Measurements from ENCODE around the gene PARVG. TPM values are rescaled to one million over a fixed set of nuclear protein-coding genes. Genes with fewer than 3 reads are reported as not detected.
A peak's percentile ranks its signal among the peaks of the same experiment; 100 is the strongest.

The PARVG gene
- total and polyA plus RNA-seq, 2 of the 8 experiments (the other 6 are each of a cell fraction or from before 2014, with no cell fraction given), result 0.37 to 1.5 TPM

DNA sequence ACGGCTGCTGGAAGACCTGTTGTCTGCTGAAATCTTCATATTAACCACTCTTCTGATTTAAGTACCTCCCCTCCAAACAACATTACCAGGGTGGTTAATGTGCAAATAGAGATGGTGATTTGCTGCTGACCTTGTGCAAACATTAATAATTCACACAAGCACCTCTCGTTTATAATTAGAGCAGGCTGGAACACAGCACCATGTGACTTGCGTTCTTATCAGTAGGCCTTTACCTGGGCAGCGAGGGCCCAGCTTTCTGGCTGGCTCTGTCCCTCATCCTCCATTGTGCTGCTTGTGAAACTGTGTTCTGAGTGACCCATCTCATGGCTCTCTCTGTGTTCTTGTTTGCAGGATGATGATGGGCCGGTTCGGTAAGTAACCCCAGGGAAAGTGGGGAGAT lies 41.0 kb upstream of the PARVG start:
- Histone ChIP-seq H4K91ac (replicated peaks; ENCODE audit: insufficient read length, low read length) (peak overlapping the region; percentile 5), H3K18ac (ENCODE audit: extremely low read depth, low read length) (no peak overlapping the region), H3K4me3 (ENCODE audit: extremely low read depth in 1 of 4, insufficient read depth in 2 of 4, low read depth in 3 of 4, low read length in 4 of 4) (no peak overlapping the region), H3K9ac (replicated peaks in 1 of 4; ENCODE audit: extremely low read depth in 1 of 4, low read depth in 3 of 4, low read length in 3 of 4) (no peak overlapping the region), H2BK12ac (ENCODE audit: low read depth, low read length) (no peak overlapping the region), H3K9me3 (ENCODE audit: insufficient read depth in 2 of 2, low read depth in 1 of 2, low read length in 1 of 2) (peaks cover 12 to 17% of the 10 kb centered on the region in 2 experiments; a peak in 3 of 4 replicates), H3K56ac (replicated peaks; ENCODE audit: insufficient read length, low read depth, low read length) (no peak overlapping the region), H3K14ac (ENCODE audit: insufficient read length) (no peak overlapping the region), H2AFZ (ENCODE audit: low read length) (no peak overlapping the region), H3K79me1 (ENCODE audit: low read depth, low read length) (no peaks in the 10 kb centered on the region), H3K4ac (replicated peaks; ENCODE audit: insufficient read length, low read depth, low read length) (no peak overlapping the region), H3K23me2 (ENCODE audit: low read depth, low read length) (no peaks in the 10 kb centered on the region), H3K23ac (ENCODE audit: insufficient read length) (no peak overlapping the region), H4K5ac (ENCODE audit: insufficient read length, low read depth, low read length) (no peak overlapping the region), H2BK15ac (ENCODE audit: low read length) (no peak overlapping the region), H3K4me1 (replicated peaks in 1 of 4; ENCODE audit: control insufficient read depth in 3 of 4, insufficient read depth in 4 of 4, low read length in 3 of 4) (peaks cover 0 to 8% (median 8%) of the 10 kb centered on the region in 4 experiments; a peak in 3 of 7 replicates), H3K27me3 (replicated peaks in 1 of 4; ENCODE audit: control insufficient read depth in 3 of 4, extremely low read depth in 1 of 4, insufficient read depth in 3 of 4, low read length in 3 of 4) (no peaks in the 10 kb centered on the region), H2BK20ac (ENCODE audit: low read length) (no peak overlapping the region), H2AK5ac (ENCODE audit: low read depth, low read length) (no peak overlapping the region), H3K27ac (ENCODE audit: low read depth, low read length) (no peak overlapping the region), H4K20me1 (replicated peaks in 1 of 2; ENCODE audit: control insufficient read depth in 1 of 2, insufficient read depth in 2 of 2, low read length in 2 of 2) (no peaks in the 10 kb centered on the region), H3K36me3 (ENCODE audit: control insufficient read depth in 2 of 4, insufficient read depth in 4 of 4, low read length in 3 of 4) (no peaks in the 10 kb centered on the region), H3K79me2 (ENCODE audit: control insufficient read depth in 1 of 2, insufficient read depth in 2 of 2, low read length in 2 of 2) (no peaks in the 10 kb centered on the region), H2BK120ac (replicated peaks; ENCODE audit: low read depth, low read length) (no peak overlapping the region), H2BK5ac (ENCODE audit: low read depth, low read length) (no peak overlapping the region; the same call in 1 of the 2 replicates), H4K8ac (ENCODE audit: extremely low read depth, insufficient read depth, low read length) (no peak overlapping the region), H3K4me2 (ENCODE audit: insufficient read depth in 1 of 2, low read depth in 2 of 2, low read length in 2 of 2) (no peak overlapping the region)
- no peak for FAIRE-seq
- DNase-seq (ENCODE audit: low read depth in 1 of 2, low spot score in 2 of 2), result no peak
- ChIA-PET CTCF (ENCODE audit: partially characterized antibody) (interaction anchor here (0.5 to 1.4 kb wide), 2 partner anchors 15 to 24 kb away, joined by 3 read pairs; no protein-coding TSS in a partner anchor), POLR2A (ENCODE audit: partially characterized antibody) (no interaction called here)
- 94% methylated on average over 6 of the region's 6 CpGs; no CpG with 5 or more reads in 1 of the 2 experiments for WGBS, 2 experiments (ENCODE audit: extremely low coverage in 1 of 2, insufficient coverage in 1 of 2, insufficient read length in 1 of 2, insufficient replicate concordance in 2 of 2, low coverage in 1 of 2, low lambda C conversion rate in 2 of 2, missing lambda C conversion rate in 1 of 2)
- no peak for TF ChIP-seq SIRT6 (IDR thresholded peaks at IDR 0.05; ENCODE audit: low read length)
- no peak for TF ChIP-seq CBX5 (IDR thresholded peaks at IDR 0.05; ENCODE audit: low read depth, low read length)
- TF ChIP-seq RNF2 (IDR thresholded peaks at IDR 0.05; ENCODE audit: borderline replicate concordance, low read depth, low read length, missing control alignments, poor library complexity, severe bottlenecking), result no peak
